Vagina (tissue), 2 donors: ENCODE measurements around the gene RPTOR. TPM values are rescaled to one million over a fixed set of nuclear protein-coding genes. Genes with fewer than 3 reads are reported as not detected.

ENCODE experiments used
- DNase-seq, 2 donors: peaks; one replicate each; pipeline ENCODE4 v3.0.0-alpha.2; 2017; ENCODE audit errors: extremely low spot score in 2 of 2
- H3K27ac ChIP-seq: fragments of 200-600 bp; sonication (generic); one replicate; pipeline ENCODE4 v1.5.1; 2019
- H3K27me3 ChIP-seq: fragments of 200-600 bp; sonication (generic); one replicate; pipeline ENCODE4 v1.5.1; 2019
- H3K36me3 ChIP-seq, 2 donors: fragments of 200-600 bp; sonication (generic); one replicate each; pipeline ENCODE4 v1.5.1; 2017 to 2019
- H3K4me1 ChIP-seq: fragments of 200-600 bp; sonication (generic); one replicate; pipeline ENCODE4 v1.5.1; 2019
- H3K4me3 ChIP-seq, 2 donors: fragments of 200-600 bp; sonication (generic); 1 replicate in 1 of 2; 2 replicates in 1 of 2; pipeline ENCODE4 v1.5.1; 2016 to 2019
- H3K9me3 ChIP-seq: fragments of 200-600 bp; sonication (generic); one replicate; pipeline ENCODE4 v1.5.1; 2019
- POLR2A ChIP-seq, 2 donors: fragments of 450-650 bp; IDR thresholded peaks; one replicate each; pipeline ENCODE4 v1.6.1; 2017; ENCODE audit warnings: antibody characterized with exemption in 2 of 2, mild to moderate bottlenecking in 2 of 2, moderate library complexity in 2 of 2
- POLR2AphosphoS5 ChIP-seq, 2 donors: sonication (generic); formaldehyde crosslinking; IDR thresholded peaks; one replicate each; pipeline ENCODE4 v1.9.0; 2017; ENCODE audit warnings: antibody characterized with exemption in 2 of 2, mild to moderate bottlenecking in 2 of 2, low read depth in 1 of 2; ENCODE audit not compliant: insufficient read depth in 1 of 2
- intact Hi-C: fragments of 100-400 bp; cut with DNase I; formaldehyde crosslinking; loops from one replicate; pipeline ENCODE4 v1.15.1; 2023
- total RNA-seq: library from RNA; depleted of rRNA; stranded (reverse); fragments of >200 nt; gene quantifications from one replicate; pipeline ENCODE4 v1.2.3, GENCODE V29; 2016
- TF ChIP-seq, protein P1 (sequence below), 3 experiments: fragments of 450-650 bp in 2 of 3; fragments of 200-600 bp in 1 of 3; sonication (generic) in 1 of 3; IDR thresholded peaks; one replicate each; pipeline ENCODE4 v1.5.1; 2017 to 2019; ENCODE audit warnings: antibody characterized with exemption in 3 of 3, mild to moderate bottlenecking in 2 of 3, moderate library complexity in 2 of 3

RPTOR gene
- total RNA-seq, 1 donor from 2014 or later: 38.3 TPM

DNA sequence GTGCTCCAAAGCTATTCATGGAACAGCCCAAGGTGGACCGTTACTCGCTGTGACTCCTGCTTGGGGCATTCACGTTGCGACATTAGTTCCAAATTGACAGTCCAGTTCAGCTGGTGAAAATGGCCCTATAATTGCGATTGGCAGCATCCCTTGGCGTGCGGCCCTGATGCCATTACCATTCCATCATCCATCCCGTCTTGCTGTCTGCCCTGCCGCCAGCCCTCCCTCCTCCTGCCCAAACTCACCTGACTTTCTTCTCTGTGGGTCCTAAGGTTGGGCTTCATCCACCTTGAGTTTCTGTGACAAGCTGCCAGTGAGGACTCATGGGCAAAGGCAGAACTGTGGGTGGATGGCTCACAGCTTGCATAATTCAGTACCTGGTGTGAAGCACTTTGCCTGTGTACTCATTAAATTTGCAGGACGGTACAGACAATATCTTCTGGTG, 104.6 kb downstream of the RPTOR start:
- no peaks in the 10 kb centered on the region for H3K27me3 ChIP-seq
- no peak for DNase-seq
- H3K27ac ChIP-seq: no peak overlapping the region
- TF ChIP-seq, protein P1, sequence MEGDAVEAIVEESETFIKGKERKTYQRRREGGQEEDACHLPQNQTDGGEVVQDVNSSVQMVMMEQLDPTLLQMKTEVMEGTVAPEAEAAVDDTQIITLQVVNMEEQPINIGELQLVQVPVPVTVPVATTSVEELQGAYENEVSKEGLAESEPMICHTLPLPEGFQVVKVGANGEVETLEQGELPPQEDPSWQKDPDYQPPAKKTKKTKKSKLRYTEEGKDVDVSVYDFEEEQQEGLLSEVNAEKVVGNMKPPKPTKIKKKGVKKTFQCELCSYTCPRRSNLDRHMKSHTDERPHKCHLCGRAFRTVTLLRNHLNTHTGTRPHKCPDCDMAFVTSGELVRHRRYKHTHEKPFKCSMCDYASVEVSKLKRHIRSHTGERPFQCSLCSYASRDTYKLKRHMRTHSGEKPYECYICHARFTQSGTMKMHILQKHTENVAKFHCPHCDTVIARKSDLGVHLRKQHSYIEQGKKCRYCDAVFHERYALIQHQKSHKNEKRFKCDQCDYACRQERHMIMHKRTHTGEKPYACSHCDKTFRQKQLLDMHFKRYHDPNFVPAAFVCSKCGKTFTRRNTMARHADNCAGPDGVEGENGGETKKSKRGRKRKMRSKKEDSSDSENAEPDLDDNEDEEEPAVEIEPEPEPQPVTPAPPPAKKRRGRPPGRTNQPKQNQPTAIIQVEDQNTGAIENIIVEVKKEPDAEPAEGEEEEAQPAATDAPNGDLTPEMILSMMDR (IDR thresholded peaks at IDR 0.05): no peak
- TF ChIP-seq POLR2A (IDR thresholded peaks at IDR 0.05): no peak
- no peak for TF ChIP-seq POLR2AphosphoS5 (IDR thresholded peaks at IDR 0.05; ENCODE audit: insufficient read depth in 1 of 2, low read depth in 1 of 2)
- H3K4me3 ChIP-seq: no peak overlapping the region
- intact Hi-C loops: no loop called here
- H3K9me3 ChIP-seq: no peaks in the 10 kb centered on the region
- peaks cover 14% of the 10 kb centered on the region for H3K4me1 ChIP-seq
- no peaks in the 10 kb centered on the region for H3K36me3 ChIP-seq

DNA sequence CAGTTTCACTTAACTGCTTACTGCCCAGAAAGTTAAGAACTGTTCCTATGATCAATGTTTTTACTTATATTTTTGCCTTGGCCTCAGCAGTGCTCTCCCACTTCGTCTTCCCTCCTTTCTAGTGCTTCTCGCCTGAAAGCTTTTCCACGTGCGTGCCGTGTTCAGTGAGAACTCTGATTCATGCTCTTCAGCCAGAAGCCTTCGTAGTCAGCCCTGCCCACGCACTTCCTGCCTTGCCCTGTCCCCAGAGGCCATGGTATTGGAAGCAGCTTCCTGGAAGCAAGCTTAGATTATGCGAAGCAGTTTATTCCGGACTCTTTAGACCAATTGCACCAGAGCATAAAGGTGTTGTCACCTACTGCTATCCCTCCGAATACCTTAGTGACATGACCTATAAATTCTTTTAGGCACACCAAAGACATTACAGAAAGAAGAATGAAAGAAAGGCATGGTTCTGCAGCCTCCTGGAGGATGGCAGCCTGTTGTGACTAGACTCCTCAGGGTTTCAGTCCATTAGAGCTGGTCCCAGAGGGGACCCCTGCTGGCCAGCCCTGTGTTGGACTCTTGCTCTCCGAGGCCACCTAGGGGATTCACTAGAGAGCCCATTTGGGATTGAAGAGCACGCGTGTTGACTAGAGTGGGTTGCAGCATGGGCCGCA, 105.2 kb downstream of the RPTOR start:
- H3K36me3 ChIP-seq: no peaks in the 10 kb centered on the region
- TF ChIP-seq, protein P1 (IDR thresholded peaks at IDR 0.05): no peak
- TF ChIP-seq POLR2AphosphoS5 (IDR thresholded peaks at IDR 0.05; ENCODE audit: insufficient read depth in 1 of 2, low read depth in 1 of 2): peak in 1 of 2 donors; percentile 15
- TF ChIP-seq POLR2A (IDR thresholded peaks at IDR 0.05): no peak
- no peaks in the 10 kb centered on the region for H3K9me3 ChIP-seq
- no peak overlapping the region for H3K27ac ChIP-seq
- intact Hi-C loops: no loop called here
- no peak overlapping the region for H3K4me3 ChIP-seq
- peaks cover 14% of the 10 kb centered on the region for H3K4me1 ChIP-seq
- no peaks in the 10 kb centered on the region for H3K27me3 ChIP-seq
- no peak for DNase-seq

DNA sequence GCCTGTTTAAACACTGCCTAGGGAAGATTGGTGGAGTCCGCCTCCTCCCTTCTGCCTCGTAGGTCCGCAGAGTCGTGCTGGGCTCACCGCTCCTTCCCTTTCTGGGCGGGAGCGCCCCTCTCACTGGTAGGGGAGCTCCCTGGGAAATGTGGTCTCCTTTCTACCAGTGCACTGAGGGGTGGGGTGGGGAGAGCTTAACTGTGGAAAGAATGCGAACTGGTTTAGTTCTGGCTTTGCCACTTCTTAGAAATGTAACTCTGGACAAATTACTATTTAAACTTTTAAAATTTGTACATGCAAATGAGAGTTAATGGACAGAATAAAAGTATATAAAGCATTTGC, 105.7 kb downstream of the RPTOR start:
- Histone ChIP-seq H3K9me3 (no peaks in the 10 kb centered on the region), H3K4me3 (no peak overlapping the region), H3K27me3 (no peaks in the 10 kb centered on the region), H3K36me3 (no peaks in the 10 kb centered on the region), H3K27ac (no peak overlapping the region), H3K4me1 (peaks cover 14% of the 10 kb centered on the region)
- DNase-seq: no peak
- intact Hi-C loops: no loop called here
- no peak for TF ChIP-seq POLR2AphosphoS5 (IDR thresholded peaks at IDR 0.05; ENCODE audit: insufficient read depth in 1 of 2, low read depth in 1 of 2)
- no peak for TF ChIP-seq POLR2A (IDR thresholded peaks at IDR 0.05)

DNA sequence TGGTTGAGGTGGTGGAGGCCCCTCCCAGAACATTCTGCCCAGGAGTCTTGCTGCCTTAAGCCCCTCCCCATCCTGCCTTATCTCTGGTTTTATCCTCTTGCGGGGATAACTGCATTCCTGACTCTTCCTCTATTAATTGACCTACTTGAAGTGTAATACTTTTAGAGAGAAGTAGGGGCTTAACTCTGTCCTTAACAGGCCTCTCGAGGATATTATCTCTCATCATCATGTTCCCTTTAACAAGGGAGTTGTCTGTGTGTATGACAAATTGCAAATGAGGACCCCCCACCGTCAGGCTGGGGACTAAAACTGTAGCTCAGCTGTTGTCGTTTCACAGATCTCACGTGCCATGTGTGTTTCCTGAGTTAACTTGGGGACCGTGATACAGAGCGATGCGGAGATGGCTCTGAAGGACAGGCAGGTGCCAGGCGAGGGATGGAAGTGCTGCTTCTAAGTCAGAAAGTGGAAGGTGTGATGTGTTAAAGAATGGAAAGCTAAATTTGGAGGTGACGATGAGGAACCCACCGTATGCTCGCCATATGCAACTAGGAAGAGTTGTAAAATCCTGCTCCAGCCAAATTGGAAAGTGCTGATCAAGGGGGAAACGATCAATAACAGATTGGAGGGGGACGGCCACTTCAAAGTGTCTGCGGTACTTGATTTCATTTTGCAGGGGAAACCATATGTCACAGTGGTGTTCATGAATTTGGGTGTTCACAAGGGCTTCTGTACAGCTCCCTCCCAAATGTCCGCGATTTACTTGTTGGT, 106.3 kb downstream of the RPTOR start:
- Histone ChIP-seq H3K9me3 (no peaks in the 10 kb centered on the region), H3K4me1 (peaks cover 14% of the 10 kb centered on the region), H3K27me3 (no peaks in the 10 kb centered on the region), H3K36me3 (no peaks in the 10 kb centered on the region), H3K27ac (no peak overlapping the region), H3K4me3 (no peak overlapping the region)
- intact Hi-C loops: no loop called here
- TF ChIP-seq POLR2A (IDR thresholded peaks at IDR 0.05) (no peak), POLR2AphosphoS5 (IDR thresholded peaks at IDR 0.05; ENCODE audit: insufficient read depth in 1 of 2, low read depth in 1 of 2) (no peak)
- TF ChIP-seq, protein P1 (IDR thresholded peaks at IDR 0.05): no peak
- DNase-seq: no peak

DNA sequence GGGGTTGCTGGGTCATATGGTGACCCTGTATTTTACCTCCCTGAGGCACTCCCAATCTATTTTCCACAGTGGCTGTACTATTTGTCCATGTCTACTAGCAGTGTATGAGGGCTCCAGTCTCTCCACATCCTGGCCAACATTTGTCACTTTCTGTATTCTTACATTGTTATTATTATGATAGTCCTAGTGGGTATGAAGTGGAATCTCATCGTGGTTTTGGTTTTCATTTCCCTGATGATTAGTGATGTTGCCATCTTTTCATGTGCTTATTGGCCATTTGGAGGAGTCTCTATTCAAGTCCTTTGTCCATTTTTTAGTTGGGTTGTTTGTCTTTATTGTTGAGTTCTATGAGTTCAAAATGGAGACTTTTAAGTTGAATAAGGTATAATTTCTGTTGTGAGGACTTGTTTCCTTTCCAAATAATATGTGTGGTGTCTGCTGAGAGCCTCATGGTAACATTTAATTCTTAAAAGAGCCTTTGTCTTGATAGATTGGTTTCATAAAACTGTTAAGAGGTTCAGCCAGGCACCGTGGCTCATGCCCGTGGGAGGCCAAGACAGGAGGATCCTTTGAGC, 108.2 kb downstream of the RPTOR start:
- H3K4me3 ChIP-seq: no peak overlapping the region
- no peaks in the 10 kb centered on the region for H3K27me3 ChIP-seq
- intact Hi-C loops: no loop called here
- H3K4me1 ChIP-seq: peaks cover 14% of the 10 kb centered on the region
- no peaks in the 10 kb centered on the region for H3K9me3 ChIP-seq
- DNase-seq: no peak
- no peaks in the 10 kb centered on the region for H3K36me3 ChIP-seq
- no peak for TF ChIP-seq POLR2AphosphoS5 (IDR thresholded peaks at IDR 0.05; ENCODE audit: insufficient read depth in 1 of 2, low read depth in 1 of 2)
- no peak for TF ChIP-seq POLR2A (IDR thresholded peaks at IDR 0.05)
- TF ChIP-seq, protein P1 (IDR thresholded peaks at IDR 0.05): no peak
- H3K27ac ChIP-seq: no peak overlapping the region
